Trophoblast cell (in vitro differentiated cells and primary cell): ENCODE measurements around the gene FKBP14.

Source experiments
- DNase-seq, 2 donors: peaks; one replicate each; pipeline ENCODE4 v3.0.0-alpha.2; 2016
- H2AFZ ChIP-seq: 2 replicates; pipeline ENCODE4 v1.6.1; 2013; ENCODE audit warnings: low read length, moderate library complexity, mild to moderate bottlenecking; ENCODE audit not compliant: insufficient read depth, poor library complexity
- H2AK5ac ChIP-seq: 2 replicates; pipeline ENCODE4 v1.6.1; 2013; ENCODE audit warnings: mild to moderate bottlenecking, low read length
- H2BK120ac ChIP-seq: 2 replicates; pipeline ENCODE4 v1.6.1; 2013; ENCODE audit warnings: low read length, mild to moderate bottlenecking, moderate library complexity; ENCODE audit not compliant: insufficient read depth, poor library complexity
- H2BK12ac ChIP-seq: 2 replicates; pipeline ENCODE4 v1.6.1; 2013; ENCODE audit warnings: mild to moderate bottlenecking, low read length, moderate library complexity
- H2BK5ac ChIP-seq: 2 replicates; pipeline ENCODE4 v1.6.1; 2013; ENCODE audit warnings: low read length, low read depth, moderate library complexity, mild to moderate bottlenecking; ENCODE audit not compliant: poor library complexity
- H3K14ac ChIP-seq: 2 replicates; pipeline ENCODE4 v1.6.1; 2013; ENCODE audit warnings: mild to moderate bottlenecking, low read length
- H3K18ac ChIP-seq: 2 replicates; pipeline ENCODE4 v1.6.1; 2013; ENCODE audit warnings: mild to moderate bottlenecking, low read length
- H3K23ac ChIP-seq: 2 replicates; pipeline ENCODE4 v1.6.1; 2013; ENCODE audit warnings: low read length
- H3K27ac ChIP-seq: 2 replicates; pipeline ENCODE4 v1.5.1; 2013; ENCODE audit warnings: low read depth, mild to moderate bottlenecking, inconsistent platforms, low read length, moderate library complexity
- H3K27me3 ChIP-seq: 2 replicates; pipeline ENCODE4 v1.6.1; 2013; ENCODE audit warnings: inconsistent platforms, mild to moderate bottlenecking, low read length, moderate library complexity; ENCODE audit not compliant: insufficient read depth
- H3K36me3 ChIP-seq, 2 experiments: 1 replicate in 1 of 2; 2 replicates in 1 of 2; pipeline ENCODE4 v1.6.1; 2013; ENCODE audit warnings: low read length in 2 of 2, mild to moderate bottlenecking in 2 of 2, moderate library complexity in 1 of 2; ENCODE audit not compliant: insufficient read depth in 2 of 2, control insufficient read depth in 1 of 2
- H3K4ac ChIP-seq: 2 replicates; pipeline ENCODE4 v1.6.1; 2013; ENCODE audit warnings: low read depth, mild to moderate bottlenecking, low read length, moderate library complexity
- H3K4me1 ChIP-seq, 2 experiments: 1 replicate in 1 of 2; 2 replicates in 1 of 2; pipeline ENCODE4 v1.6.1; 2013; ENCODE audit warnings: low read length in 2 of 2, mild to moderate bottlenecking in 2 of 2, moderate library complexity in 1 of 2; ENCODE audit not compliant: insufficient read depth in 2 of 2, control insufficient read depth in 1 of 2
- H3K4me2 ChIP-seq: 2 replicates; pipeline ENCODE4 v1.6.1; 2013; ENCODE audit warnings: inconsistent platforms, mild to moderate bottlenecking, low read length, moderate library complexity
- H3K4me3 ChIP-seq: 2 replicates; pipeline ENCODE4 v1.5.1; 2013; ENCODE audit warnings: mild to moderate bottlenecking, low read depth, low read length, inconsistent platforms
- H3K79me1 ChIP-seq: one replicate; pipeline ENCODE4 v1.6.1; 2013; ENCODE audit warnings: low read length
- H3K79me2 ChIP-seq: 2 replicates; pipeline ENCODE4 v1.6.1; 2013; ENCODE audit warnings: low read length, mild to moderate bottlenecking; ENCODE audit not compliant: control insufficient read depth, insufficient read depth, poor library complexity
- H3K9ac ChIP-seq: 2 replicates; pipeline ENCODE4 v1.6.1; 2013; ENCODE audit warnings: mild to moderate bottlenecking, low read length
- H3K9me3 ChIP-seq: 2 replicates; pipeline ENCODE4 v1.6.1; 2013; ENCODE audit warnings: low read depth, mild to moderate bottlenecking, control low read depth, inconsistent platforms, low read length; ENCODE audit not compliant: insufficient read depth
- H4K12ac ChIP-seq: 2 replicates; pipeline ENCODE4 v1.6.1; 2013; ENCODE audit warnings: low read depth, mild to moderate bottlenecking, low read length, moderate library complexity
- H4K8ac ChIP-seq: 2 replicates; pipeline ENCODE4 v1.6.1; 2013; ENCODE audit warnings: low read depth, mild to moderate bottlenecking, low read length, moderate library complexity
- H4K91ac ChIP-seq: one replicate; pipeline ENCODE4 v1.6.1; 2013; ENCODE audit warnings: low read depth, mild to moderate bottlenecking, low read length, moderate library complexity
- WGBS: extraction: QIAGEN DNeasy Blood & Tissue Kit; methylation state at CpG from one replicate; pipeline ENCODE4 v1.1.7; 2013; ENCODE audit warnings: missing lambda C conversion rate; ENCODE audit not compliant: insufficient read length, insufficient coverage; ENCODE audit errors: extremely low coverage; 5-methylcytosine and 5-hydroxymethylcytosine counted together

The FKBP14 gene

GRCh38 chr7:30022991-30023390, 3.5 kb downstream of the FKBP14 start:
- Histone ChIP-seq H3K4ac (no peak overlapping the region), H3K27ac (no peak overlapping the region), H3K23ac (no peak overlapping the region), H2BK120ac (no peak overlapping the region), H3K36me3 (peaks cover 3% of the 10 kb centered on the region in 2 experiments), H2AFZ (no peak overlapping the region), H3K9me3 (no peaks in the 10 kb centered on the region), H4K8ac (no peak overlapping the region), H3K4me1 (peaks cover 0 to 3% of the 10 kb centered on the region in 2 experiments), H4K91ac (no peak overlapping the region), H4K12ac (no peak overlapping the region), H3K9ac (no peak overlapping the region), H3K14ac (no peak overlapping the region), H3K4me3 (no peak overlapping the region), H3K79me1 (peaks cover 6% of the 10 kb centered on the region), H2BK5ac (no peak overlapping the region), H3K4me2 (no peak overlapping the region), H2BK12ac (no peak overlapping the region), H3K27me3 (no peaks in the 10 kb centered on the region), H2AK5ac (no peak overlapping the region), H3K79me2 (peaks cover 2% of the 10 kb centered on the region), H3K18ac (no peak overlapping the region)
- DNase-seq: no peak

GRCh38 chr7:30020535-30020934, 6.0 kb downstream of the FKBP14 start:
- no peaks in the 10 kb centered on the region for H3K79me1 ChIP-seq
- no peak overlapping the region for H4K12ac ChIP-seq
- H3K14ac ChIP-seq: no peak overlapping the region
- no peak overlapping the region for H2BK12ac ChIP-seq
- no peaks in the 10 kb centered on the region for H3K79me2 ChIP-seq
- no peak overlapping the region for H4K91ac ChIP-seq
- H3K18ac ChIP-seq: no peak overlapping the region
- H2AFZ ChIP-seq: no peak overlapping the region
- peaks cover 10 to 11% of the 10 kb centered on the region in 2 experiments for H3K36me3 ChIP-seq
- no peak overlapping the region for H4K8ac ChIP-seq
- DNase-seq: no peak
- H3K4ac ChIP-seq: no peak overlapping the region
- H3K27ac ChIP-seq: no peak overlapping the region
- peaks cover 0 to 3% of the 10 kb centered on the region in 2 experiments for H3K4me1 ChIP-seq
- WGBS: no CpG with 5 or more reads among the region's 1 CpG
- H2AK5ac ChIP-seq: no peak overlapping the region
- H3K27me3 ChIP-seq: no peaks in the 10 kb centered on the region
- no peak overlapping the region for H3K9ac ChIP-seq
- H2BK5ac ChIP-seq: no peak overlapping the region
- no peaks in the 10 kb centered on the region for H3K9me3 ChIP-seq
- H3K23ac ChIP-seq: no peak overlapping the region
- H3K4me3 ChIP-seq: no peak overlapping the region
- no peak overlapping the region for H2BK120ac ChIP-seq
- no peak overlapping the region for H3K4me2 ChIP-seq

GRCh38 chr7:30019960-30020359, 6.5 kb downstream of the FKBP14 start:
- H3K9me3 ChIP-seq: no peaks in the 10 kb centered on the region
- no peaks in the 10 kb centered on the region for H3K27me3 ChIP-seq
- no peak overlapping the region for H2BK12ac ChIP-seq
- H2BK120ac ChIP-seq: no peak overlapping the region
- H3K27ac ChIP-seq: no peak overlapping the region
- H3K79me2 ChIP-seq: no peaks in the 10 kb centered on the region
- no peak overlapping the region for H3K4ac ChIP-seq
- H3K18ac ChIP-seq: no peak overlapping the region
- WGBS: no CpG with 5 or more reads among the region's 1 CpG
- H3K36me3 ChIP-seq: peaks cover 12% of the 10 kb centered on the region in 2 experiments
- no peak overlapping the region for H3K14ac ChIP-seq
- H3K4me2 ChIP-seq: no peak overlapping the region
- DNase-seq: peak in 1 of 2 donors; percentile 52
- no peak overlapping the region for H3K23ac ChIP-seq
- H4K12ac ChIP-seq: no peak overlapping the region
- H4K8ac ChIP-seq: no peak overlapping the region
- peaks cover 0 to 1% of the 10 kb centered on the region in 2 experiments for H3K4me1 ChIP-seq
- H2AFZ ChIP-seq: no peak overlapping the region
- no peak overlapping the region for H2BK5ac ChIP-seq
- H3K79me1 ChIP-seq: no peaks in the 10 kb centered on the region
- H3K9ac ChIP-seq: no peak overlapping the region
- H4K91ac ChIP-seq: no peak overlapping the region
- no peak overlapping the region for H2AK5ac ChIP-seq
- H3K4me3 ChIP-seq: no peak overlapping the region

- no CpG with 5 or more reads among the region's 1 CpG for WGBS
- H3K4ac ChIP-seq: no peak overlapping the region
- no peak overlapping the region for H3K4me3 ChIP-seq
- peaks cover 0 to 1% of the 10 kb centered on the region in 2 experiments for H3K4me1 ChIP-seq
- H4K12ac ChIP-seq: no peak overlapping the region
- no peak overlapping the region for H3K4me2 ChIP-seq
- no peak overlapping the region for H4K91ac ChIP-seq
- H3K27me3 ChIP-seq: no peaks in the 10 kb centered on the region
- peaks cover 13% of the 10 kb centered on the region in 2 experiments for H3K36me3 ChIP-seq
- no peak overlapping the region for H2BK12ac ChIP-seq
- no peak overlapping the region for H2BK120ac ChIP-seq
- no peak overlapping the region for H3K27ac ChIP-seq
- H3K9ac ChIP-seq: no peak overlapping the region
- no peaks in the 10 kb centered on the region for H3K79me2 ChIP-seq
- H2AK5ac ChIP-seq: no peak overlapping the region
- H3K23ac ChIP-seq: no peak overlapping the region
- no peak overlapping the region for H3K14ac ChIP-seq
- H3K9me3 ChIP-seq: no peaks in the 10 kb centered on the region
- H3K18ac ChIP-seq: no peak overlapping the region
- H4K8ac ChIP-seq: no peak overlapping the region
- no peak overlapping the region for H2AFZ ChIP-seq
- DNase-seq: no peak
- no peaks in the 10 kb centered on the region for H3K79me1 ChIP-seq
- no peak overlapping the region for H2BK5ac ChIP-seq
Observed at GRCh38 chr7:30019387-30019786, 7.1 kb downstream of the FKBP14 start.
